SH-SY5Y (cell line): Measurements from ENCODE around the gene TM4SF1.

Experiments used
- GATA2 ChIP-seq: IDR thresholded peaks from 2 replicates; pipeline ENCODE4 v1.6.1; 2011; ENCODE audit warnings: mild to moderate bottlenecking, low read depth, low read length
- GATA3 ChIP-seq: IDR thresholded peaks from 2 replicates; pipeline ENCODE4 v1.6.1; 2011; ENCODE audit warnings: low read depth, mild to moderate bottlenecking, low read length, moderate library complexity

DNA sequence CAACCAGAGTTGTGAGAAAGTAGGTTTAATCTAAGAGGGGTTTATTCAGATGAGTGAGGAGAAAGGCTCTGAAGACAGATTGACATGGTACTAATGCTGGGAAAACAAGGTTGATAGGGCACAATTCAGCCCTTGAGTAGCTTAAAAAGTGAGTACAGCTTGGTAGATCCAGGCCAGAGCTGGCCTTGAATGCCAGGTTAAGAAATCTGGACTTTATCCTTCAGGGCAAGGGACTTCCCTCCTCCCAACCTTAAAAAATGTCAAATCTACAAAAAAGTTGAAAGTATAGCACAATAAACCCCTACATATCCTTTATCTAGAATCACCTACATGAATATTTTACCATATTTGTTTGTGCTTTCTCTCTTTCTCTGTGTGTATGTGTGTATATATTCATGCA lies 51.9 kb downstream of the TM4SF1 start:
- TF ChIP-seq GATA3 (no peak), GATA2 (no peak)
